SH-SY5Y (cell line): ENCODE measurements around the gene MX1.

Experiments used
- GATA2 ChIP-seq: IDR thresholded peaks from 2 replicates; pipeline ENCODE4 v1.6.1; 2011; ENCODE audit warnings: mild to moderate bottlenecking, low read depth, low read length
- GATA3 ChIP-seq: IDR thresholded peaks from 2 replicates; pipeline ENCODE4 v1.6.1; 2011; ENCODE audit warnings: low read depth, mild to moderate bottlenecking, low read length, moderate library complexity

DNA sequence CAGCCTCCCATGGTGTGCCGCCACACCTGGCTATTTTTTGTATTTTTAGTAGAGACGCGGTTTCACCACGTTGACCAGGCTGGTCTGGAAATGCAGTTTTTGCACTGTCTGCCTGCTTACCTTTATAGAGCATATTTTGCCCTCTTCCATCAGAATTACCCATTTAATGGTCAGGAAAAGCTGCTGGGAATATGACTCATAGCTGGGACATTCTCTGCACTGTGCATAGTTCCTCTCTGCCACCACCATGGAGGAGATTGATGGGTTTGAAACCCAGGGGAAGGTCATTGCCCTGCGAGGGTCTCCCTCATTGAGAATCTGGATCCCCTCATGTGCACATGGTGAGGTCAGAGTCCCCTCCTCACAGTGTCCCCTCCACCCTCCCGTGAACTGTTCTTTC lies 32.1 kb downstream of the MX1 start:
- TF ChIP-seq GATA3 (no peak), GATA2 (no peak)
